ENCODE measurements around the gene MCM9. TPM values are rescaled to one million over a fixed set of nuclear protein-coding genes. Genes with fewer than 3 reads are reported as not detected.
"Not testable (repeated sequence)": the region's sequence is repeated elsewhere in the genome, so short reads cannot be mapped to it uniquely, and the experiment has no call there.

Gene MCM9
- total RNA-seq, 2 donors from 2014 or later, result 9.9 to 33.9 TPM

DNA sequence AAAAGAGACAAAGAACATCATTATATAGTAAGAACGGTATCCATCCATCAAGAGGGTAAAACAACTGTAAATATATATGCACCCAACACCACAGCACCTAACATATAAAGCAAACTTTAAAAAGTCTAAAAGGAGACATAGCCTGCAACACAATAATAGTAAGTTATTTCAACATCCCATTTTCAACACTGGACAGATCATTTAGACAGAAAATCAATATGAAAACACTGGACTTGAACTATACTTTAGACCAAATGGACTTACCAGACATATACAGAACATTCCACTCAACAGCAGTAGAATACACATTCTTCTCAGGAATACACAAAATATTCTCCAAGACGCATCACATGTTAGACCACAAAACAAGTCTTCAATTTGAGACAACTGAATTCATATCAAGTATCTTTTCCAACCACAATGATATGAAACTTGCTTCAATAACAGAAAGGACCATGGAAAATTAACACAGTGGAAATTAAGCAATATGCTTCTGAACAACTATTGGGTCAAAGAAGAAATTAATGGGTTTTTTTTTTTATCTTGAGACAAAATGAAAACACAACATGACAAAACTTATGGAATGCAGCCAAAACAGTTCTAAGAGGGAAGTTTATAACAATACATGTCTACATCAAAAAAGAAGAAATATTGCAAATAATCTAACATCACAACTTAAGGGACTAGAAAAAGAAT lies 64.9 kb downstream of the MCM9 start:
- Histone ChIP-seq H3K27ac (no peak overlapping the region), H3K4me3 (no peak overlapping the region), H3K27me3 (no peaks in the 10 kb centered on the region), H3K36me3 (replicated peaks in 1 of 2; ENCODE audit: insufficient read depth in 1 of 2, low read depth in 2 of 2) (no peaks in the 10 kb centered on the region), H3K4me1 (peaks cover 4% of the 10 kb centered on the region), H3K9me3 (no peaks in the 10 kb centered on the region)
- no peak for DNase-seq
- ATAC-seq, result no peak
- 88 to 94% methylated on average over 2 of the region's 2 CpGs for WGBS, 2 donors
- intact Hi-C loops (cut with DNase I), result no loop called here
- TF ChIP-seq, protein P1, sequence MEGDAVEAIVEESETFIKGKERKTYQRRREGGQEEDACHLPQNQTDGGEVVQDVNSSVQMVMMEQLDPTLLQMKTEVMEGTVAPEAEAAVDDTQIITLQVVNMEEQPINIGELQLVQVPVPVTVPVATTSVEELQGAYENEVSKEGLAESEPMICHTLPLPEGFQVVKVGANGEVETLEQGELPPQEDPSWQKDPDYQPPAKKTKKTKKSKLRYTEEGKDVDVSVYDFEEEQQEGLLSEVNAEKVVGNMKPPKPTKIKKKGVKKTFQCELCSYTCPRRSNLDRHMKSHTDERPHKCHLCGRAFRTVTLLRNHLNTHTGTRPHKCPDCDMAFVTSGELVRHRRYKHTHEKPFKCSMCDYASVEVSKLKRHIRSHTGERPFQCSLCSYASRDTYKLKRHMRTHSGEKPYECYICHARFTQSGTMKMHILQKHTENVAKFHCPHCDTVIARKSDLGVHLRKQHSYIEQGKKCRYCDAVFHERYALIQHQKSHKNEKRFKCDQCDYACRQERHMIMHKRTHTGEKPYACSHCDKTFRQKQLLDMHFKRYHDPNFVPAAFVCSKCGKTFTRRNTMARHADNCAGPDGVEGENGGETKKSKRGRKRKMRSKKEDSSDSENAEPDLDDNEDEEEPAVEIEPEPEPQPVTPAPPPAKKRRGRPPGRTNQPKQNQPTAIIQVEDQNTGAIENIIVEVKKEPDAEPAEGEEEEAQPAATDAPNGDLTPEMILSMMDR (IDR thresholded peaks at IDR 0.05), result no peak
- TF ChIP-seq POLR2A (IDR thresholded peaks at IDR 0.05), result no peak

- Histone ChIP-seq H3K4me3 (no peak overlapping the region), H3K4me1 (peaks cover 8% of the 10 kb centered on the region), H3K27ac (no peak overlapping the region), H3K9me3 (no peaks in the 10 kb centered on the region), H3K27me3 (no peaks in the 10 kb centered on the region), H3K36me3 (replicated peaks in 1 of 2; ENCODE audit: insufficient read depth in 1 of 2, low read depth in 2 of 2) (no peaks in the 10 kb centered on the region)
- intact Hi-C loops (cut with DNase I), result no loop called here
- DNase-seq (no peak), ATAC-seq (no peak)
- TF ChIP-seq POLR2A (IDR thresholded peaks at IDR 0.05), result no peak
- TF ChIP-seq, protein P1 (IDR thresholded peaks at IDR 0.05), result no peak
- 92 to 95% methylated on average over 2 of the region's 2 CpGs for WGBS, 2 donors
These were observed 65.6 kb downstream of the MCM9 start for GRCh38 chr6:118869350-118869749.

- DNase-seq; H3K27ac ChIP-seq; H3K9me3 ChIP-seq; H3K36me3 ChIP-seq (replicated peaks in 1 of 2; ENCODE audit: insufficient read depth in 1 of 2, low read depth in 2 of 2); H3K4me1 ChIP-seq; intact Hi-C loops (cut with DNase I); H3K27me3 ChIP-seq; H3K4me3 ChIP-seq; ATAC-seq: not testable (repeated sequence)
- WGBS, 2 donors, result 88 to 97% methylated on average over 2 of the region's 2 CpGs
These were observed 66.1 kb downstream of the MCM9 start for GRCh38 chr6:118868901-118869300.

DNA sequence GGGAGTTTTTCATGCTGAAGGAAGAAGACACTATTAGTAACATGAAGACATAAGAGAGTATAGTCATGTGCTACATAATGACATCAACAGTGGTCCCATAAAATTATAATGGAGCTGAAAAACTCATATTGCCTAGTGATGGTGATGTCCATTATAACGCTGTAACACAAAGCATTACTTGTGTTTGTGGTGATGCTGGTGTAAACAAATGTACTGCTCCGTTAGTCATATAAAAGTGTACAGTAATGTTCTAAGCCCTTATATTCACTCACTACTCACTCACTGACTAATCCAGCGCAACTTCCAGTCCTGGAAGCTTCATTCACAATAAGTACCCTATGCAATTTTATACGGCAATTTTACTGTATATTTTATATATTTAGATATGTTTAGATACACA lies 67.8 kb downstream of the MCM9 start:
- no peak for ATAC-seq
- Histone ChIP-seq H3K4me1 (peaks cover 8% of the 10 kb centered on the region), H3K36me3 (replicated peaks in 1 of 2; ENCODE audit: insufficient read depth in 1 of 2, low read depth in 2 of 2) (no peaks in the 10 kb centered on the region), H3K27ac (no peak overlapping the region), H3K9me3 (no peaks in the 10 kb centered on the region), H3K27me3 (no peaks in the 10 kb centered on the region), H3K4me3 (no peak overlapping the region)
- 96 to 98% methylated on average over 4 of the region's 4 CpGs for WGBS, 2 donors
- intact Hi-C loops (cut with DNase I), result no loop called here
- TF ChIP-seq, protein P1 (IDR thresholded peaks at IDR 0.05), result no peak
- TF ChIP-seq POLR2A (IDR thresholded peaks at IDR 0.05), result no peak
- DNase-seq, result no peak

GRCh38 chr6:118865100-118865391 lies 69.9 kb downstream of the MCM9 start:
- intact Hi-C loops (cut with DNase I), result no loop called here
- TF ChIP-seq POLR2A (IDR thresholded peaks at IDR 0.05), result no peak
- TF ChIP-seq, protein P1 (IDR thresholded peaks at IDR 0.05), result no peak
- ATAC-seq (no peak), DNase-seq (no peak)
- Histone ChIP-seq H3K27me3 (no peaks in the 10 kb centered on the region), H3K9me3 (no peaks in the 10 kb centered on the region), H3K4me1 (peaks cover 8% of the 10 kb centered on the region), H3K27ac (no peak overlapping the region), H3K4me3 (no peak overlapping the region), H3K36me3 (replicated peaks in 1 of 2; ENCODE audit: insufficient read depth in 1 of 2, low read depth in 2 of 2) (no peaks in the 10 kb centered on the region)
- WGBS, 2 donors, result 44 to 52% methylated on average over 2 of the region's 2 CpGs

All from body of pancreas (tissue), 4 donors.